Astrocyte of the hippocampus (primary cell): Measurements from ENCODE around the gene MYO5B.
A peak's percentile ranks its signal among the peaks of the same experiment; 100 is the strongest.
"Not testable (repeated sequence)": the region's sequence is repeated elsewhere in the genome, so short reads cannot be mapped to it uniquely, and the experiment has no call there.

Source experiments
- DNase-seq: peaks from one replicate; pipeline ENCODE4 v3.0.0; 2011; ENCODE audit warnings: low read depth, low spot score

Gene MYO5B

GRCh38 chr18:49800491-49800890, 394.5 kb downstream of the MYO5B start:
- not testable (repeated sequence) for DNase-seq

- DNase-seq: not testable (repeated sequence)
These were observed 395.1 kb downstream of the MYO5B start for GRCh38 chr18:49799806-49800205.

GRCh38 chr18:49798001-49798400, 396.9 kb downstream of the MYO5B start:
- DNase-seq: no peak

GRCh38 chr18:49795612-49796552, 399.1 kb downstream of the MYO5B start:
- peak; percentile 29 for DNase-seq

- no peak for DNase-seq
These were observed 400.2 kb downstream of the MYO5B start for GRCh38 chr18:49794743-49795142.

GRCh38 chr18:49789560-49790134, 405.3 kb downstream of the MYO5B start:
- DNase-seq: not testable (repeated sequence)

GRCh38 chr18:49788327-49788898, 406.5 kb downstream of the MYO5B start:
- peak; percentile 30 for DNase-seq

GRCh38 chr18:49786019-49786720, 408.8 kb downstream of the MYO5B start:
- DNase-seq: no peak

GRCh38 chr18:49784427-49785185, 410.3 kb downstream of the MYO5B start:
- DNase-seq: peak; percentile 19

- not testable (repeated sequence) for DNase-seq
These were observed 411.3 kb downstream of the MYO5B start for GRCh38 chr18:49783631-49784030.

GRCh38 chr18:49778826-49779465, 416.0 kb downstream of the MYO5B start:
- peak; percentile 69 for DNase-seq
